Measurements from ENCODE around the gene PIK3AP1. TPM values are rescaled to one million over a fixed set of nuclear protein-coding genes. Genes with fewer than 3 reads are reported as not detected.

The PIK3AP1 gene
- total RNA-seq, 1 experiment from 2014 or later, result 3.7 TPM

- intact Hi-C loops (cut with micrococcal nuclease), result no loop called here
Observed at GRCh38 chr10:96656839-96657238, 63.5 kb downstream of the PIK3AP1 start.

GRCh38 chr10:96656198-96656577, 64.1 kb downstream of the PIK3AP1 start:
- ChIA-PET CTCF (no interaction called here), POLR2A (ENCODE audit: unreplicated experiment) (no interaction called here)
- BruUV-seq (replicated peaks), result no TSS peak
- H3K36me3 ChIP-seq (ENCODE audit: low read depth, low read length), result no peaks in the 10 kb centered on the region
- no peaks in the 10 kb centered on the region for H3K9me2 ChIP-seq (replicated peaks; ENCODE audit: low read length)
- intact Hi-C loops (cut with micrococcal nuclease), result no loop called here
- H4K20me1 ChIP-seq (ENCODE audit: low read length), result no peaks in the 10 kb centered on the region
- no peaks in the 10 kb centered on the region for H3K27me3 ChIP-seq (ENCODE audit: low read length)
- no peak overlapping the region for H2AFZ ChIP-seq (ENCODE audit: low read length)
- no peak overlapping the region for H3K4me2 ChIP-seq (ENCODE audit: low read length)
- no peak overlapping the region for H3K27ac ChIP-seq (ENCODE audit: low read length)
- H3K79me2 ChIP-seq (ENCODE audit: low read length), result no peaks in the 10 kb centered on the region
- H3K4me3 ChIP-seq (ENCODE audit: low read length), result no peak overlapping the region
- H3K9ac ChIP-seq (ENCODE audit: low read length), result no peak overlapping the region
- no peaks in the 10 kb centered on the region for H3K4me1 ChIP-seq (ENCODE audit: insufficient read depth, low read length)
- H3K9me3 ChIP-seq (ENCODE audit: low read length), result no peaks in the 10 kb centered on the region
- no peak for ATAC-seq
- DNase-seq, result no peak
- no peaks in the 10 kb centered on the region for H3F3A ChIP-seq (ENCODE audit: low read length, unreplicated experiment)
- no peak for TF ChIP-seq CTCF (conservative IDR thresholded peaks at IDR 0.05; ENCODE audit: low read depth, low read length)

More at GRCh38 chr10:96656839-96657238, 63.5 kb downstream of the PIK3AP1 start:
- CTCF ChIA-PET, result no interaction called here
- Histone ChIP-seq H3K27me3 (ENCODE audit: low read length) (no peaks in the 10 kb centered on the region), H3K27ac (ENCODE audit: low read length) (no peak overlapping the region), H3K36me3 (ENCODE audit: low read depth, low read length) (no peaks in the 10 kb centered on the region), H2AFZ (ENCODE audit: low read length) (no peak overlapping the region), H3K79me2 (ENCODE audit: low read length) (no peaks in the 10 kb centered on the region), H3K4me2 (ENCODE audit: low read length) (no peak overlapping the region), H3K9me3 (ENCODE audit: low read length) (no peaks in the 10 kb centered on the region), H3K4me1 (ENCODE audit: insufficient read depth, low read length) (no peaks in the 10 kb centered on the region), H3K4me3 (ENCODE audit: low read length) (no peak overlapping the region), H4K20me1 (ENCODE audit: low read length) (no peaks in the 10 kb centered on the region), H3K9me2 (replicated peaks; ENCODE audit: low read length) (no peaks in the 10 kb centered on the region), H3F3A (ENCODE audit: low read length, unreplicated experiment) (no peaks in the 10 kb centered on the region), H3K9ac (ENCODE audit: low read length) (no peak overlapping the region)
- no TSS peak for BruUV-seq (replicated peaks)
- POLR2A ChIA-PET (ENCODE audit: unreplicated experiment), result no interaction called here
- TF ChIP-seq EZH2phosphoT487 (IDR thresholded peaks at IDR 0.05; ENCODE audit: borderline replicate concordance, low read length) (no peak), EZH2 (IDR thresholded peaks at IDR 0.05; ENCODE audit: low read length, unreplicated experiment) (no peak), CTCF (conservative IDR thresholded peaks at IDR 0.05; ENCODE audit: low read depth, low read length) (no peak)
- ATAC-seq (no peak), DNase-seq (no peak)

GRCh38 chr10:96655461-96656197, 64.7 kb downstream of the PIK3AP1 start:
- TF ChIP-seq EZH2phosphoT487 (IDR thresholded peaks at IDR 0.05; ENCODE audit: borderline replicate concordance, low read length) (no peak), EZH2 (IDR thresholded peaks at IDR 0.05; ENCODE audit: low read length, unreplicated experiment) (no peak), CTCF (conservative IDR thresholded peaks at IDR 0.05; ENCODE audit: low read depth, low read length) (no peak)
- BruUV-seq (replicated peaks), result no TSS peak
- Histone ChIP-seq H3K9me2 (replicated peaks; ENCODE audit: low read length) (no peaks in the 10 kb centered on the region), H2AFZ (ENCODE audit: low read length) (no peak overlapping the region), H3K27ac (ENCODE audit: low read length) (no peak overlapping the region), H3K27me3 (ENCODE audit: low read length) (no peaks in the 10 kb centered on the region), H4K20me1 (ENCODE audit: low read length) (no peaks in the 10 kb centered on the region), H3K36me3 (ENCODE audit: low read depth, low read length) (no peaks in the 10 kb centered on the region), H3K4me2 (ENCODE audit: low read length) (no peak overlapping the region), H3K9ac (ENCODE audit: low read length) (no peak overlapping the region), H3K9me3 (ENCODE audit: low read length) (no peaks in the 10 kb centered on the region), H3K4me1 (ENCODE audit: insufficient read depth, low read length) (no peaks in the 10 kb centered on the region), H3K79me2 (ENCODE audit: low read length) (no peaks in the 10 kb centered on the region), H3F3A (ENCODE audit: low read length, unreplicated experiment) (no peaks in the 10 kb centered on the region), H3K4me3 (ENCODE audit: low read length) (no peak overlapping the region)
- CTCF ChIA-PET, result no interaction called here
- intact Hi-C loops (cut with micrococcal nuclease), result no loop called here
- no peak for DNase-seq
- POLR2A ChIA-PET (ENCODE audit: unreplicated experiment), result no interaction called here
- no peak for ATAC-seq

Data from PC-3 (cell line).